ENCODE measurements around the gene NDNF.

The NDNF gene

DNA sequence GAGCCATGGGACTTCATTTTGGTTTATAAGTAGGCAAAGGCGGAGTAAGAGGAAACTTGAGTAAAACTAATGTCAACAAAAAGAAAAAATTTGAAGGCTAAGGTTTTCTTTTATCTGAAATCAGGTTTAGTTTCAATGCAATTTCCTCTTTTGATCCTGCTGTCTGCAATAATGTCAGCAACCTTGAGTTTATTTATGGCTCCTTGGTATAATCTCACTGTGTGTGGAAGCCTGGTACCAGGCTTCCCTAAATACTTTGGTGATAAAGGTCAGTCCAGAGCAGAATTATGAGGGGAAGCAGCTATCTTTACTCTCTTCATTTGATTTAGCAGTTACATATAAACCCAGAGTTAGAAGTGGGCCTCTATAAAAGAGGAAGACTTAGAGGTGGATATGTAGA lies 57.8 kb downstream of the NDNF start:
- DNase-seq (ENCODE audit: low spot score), result no peak

GRCh38 chr4:121011780-121012340 lies 60.5 kb downstream of the NDNF start:
- DNase-seq (ENCODE audit: low spot score), result no peak

DNA sequence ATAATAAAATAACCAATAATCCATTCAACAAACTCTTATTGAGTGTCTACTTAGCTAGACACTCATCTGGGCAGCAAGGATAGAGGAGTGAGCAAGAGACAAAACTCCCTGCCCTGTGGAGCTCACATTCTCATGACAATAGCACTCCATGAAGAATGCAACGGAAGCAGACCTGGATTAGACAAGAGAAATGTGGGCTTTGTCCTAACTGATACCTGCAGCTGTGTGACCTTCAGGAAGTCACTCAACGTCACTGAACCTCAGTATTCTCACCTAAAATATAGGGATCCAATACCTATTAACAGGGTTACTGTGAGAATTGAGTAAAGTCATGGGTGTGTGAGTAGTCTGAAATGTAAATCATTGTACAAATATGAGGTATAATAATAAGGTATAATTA lies 61.2 kb downstream of the NDNF start:
- DNase-seq (ENCODE audit: low spot score), result no peak

DNA sequence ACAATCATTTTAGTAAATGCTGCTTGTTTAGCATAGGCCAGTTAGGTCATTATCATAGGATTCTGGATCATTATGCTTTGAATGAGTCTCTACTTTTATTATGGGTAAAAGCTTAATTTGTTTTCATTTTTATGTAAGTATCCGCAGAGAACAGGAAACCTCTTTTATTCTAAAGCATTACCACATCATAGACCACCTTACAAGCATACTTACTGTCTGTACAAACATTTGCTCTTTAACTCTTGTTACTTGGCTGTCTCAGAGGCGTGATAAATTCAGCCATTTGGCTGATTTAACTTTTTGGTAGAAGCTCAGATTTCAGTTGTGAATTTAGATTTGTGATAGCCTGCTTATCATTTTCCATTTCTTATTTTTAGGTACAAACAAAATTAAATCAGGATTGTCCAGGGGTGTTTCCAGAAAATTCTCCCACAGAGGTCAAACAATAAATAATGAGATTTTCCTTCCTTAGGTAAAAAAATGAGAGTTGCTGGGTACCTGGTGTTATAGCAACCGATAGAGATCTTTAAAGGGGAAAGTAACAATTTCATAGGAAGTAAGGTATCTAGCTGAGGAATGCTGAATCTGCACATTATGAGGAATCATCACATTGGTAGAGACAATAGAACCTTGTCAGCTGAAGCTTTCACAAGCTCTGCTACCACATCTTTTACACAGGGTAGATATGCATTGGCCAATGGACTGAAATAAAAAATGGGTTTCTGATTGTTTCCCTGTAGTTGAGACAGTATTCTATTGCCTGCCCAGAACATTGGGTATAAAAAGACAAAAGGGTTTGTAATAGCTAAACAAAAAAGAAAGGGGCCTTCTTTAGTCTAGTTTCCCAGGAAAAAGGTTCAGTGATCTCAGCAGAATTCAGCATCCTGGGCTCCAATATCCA lies 62.5 kb downstream of the NDNF start:
- no peak for DNase-seq (ENCODE audit: low spot score)

- no peak for DNase-seq (ENCODE audit: low spot score)
Observed at GRCh38 chr4:121007660-121008059, 64.7 kb downstream of the NDNF start.

- no peak for DNase-seq (ENCODE audit: low spot score)
Observed at GRCh38 chr4:121003863-121004262, 68.5 kb downstream of the NDNF start.

GRCh38 chr4:120995266-120996010 lies 76.9 kb downstream of the NDNF start:
- no peak for DNase-seq (ENCODE audit: low spot score)

DNA sequence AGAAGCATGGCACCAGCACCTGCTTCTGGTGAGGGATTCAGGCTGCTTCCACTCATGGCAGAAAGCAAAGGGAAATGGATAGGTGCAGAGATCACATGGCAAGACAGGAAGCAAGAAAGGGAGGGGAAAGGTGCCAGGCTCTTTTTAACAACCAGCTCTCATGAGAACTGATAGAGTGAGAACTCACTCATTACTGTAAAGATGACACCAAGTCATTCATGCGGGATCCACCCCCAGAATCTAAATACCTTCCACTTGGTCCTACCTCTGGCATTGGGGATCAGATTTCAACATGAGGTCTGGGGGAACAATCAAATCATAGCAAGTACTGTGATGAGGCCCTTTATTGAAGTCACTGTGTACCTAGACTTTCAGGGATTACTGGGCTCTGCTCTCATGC lies 77.8 kb downstream of the NDNF start:
- no peak for DNase-seq (ENCODE audit: low spot score)

GRCh38 chr4:120991885-120992284 lies 80.5 kb downstream of the NDNF start:
- no peak for DNase-seq (ENCODE audit: low spot score)

- no peak for DNase-seq (ENCODE audit: low spot score)
Observed at GRCh38 chr4:120990246-120990645, 82.1 kb downstream of the NDNF start.

Data from cerebellar cortex (tissue), 1 donor.